IMR-90 (cell line): ENCODE results near the gene RASGRF1. TPM values are rescaled to one million over a fixed set of nuclear protein-coding genes. Genes with fewer than 3 reads are reported as not detected.

ENCODE experiments used
- ATAC-seq: fragments of 200-7000 bp; cut with Tn5 transposase; 2 replicates; pipeline ENCODE4 v1.9.1; 2020; ENCODE audit warnings: low read depth, mild to moderate bottlenecking, moderate library complexity
- BruUV-seq: library from RNA; stranded (reverse); fragments of 400-500 nt; replicated peaks from 2 replicates; lab custom pipeline; 2021; lab: Mats Ljungman, UMichigan
- CTCF ChIA-PET: fragments of 300-600 bp; formaldehyde crosslinking; extraction: SDS; loops from one replicate; lab custom pipeline; 2021; ENCODE audit warnings: antibody characterized with exemption; lab: Yijun Ruan, JAX
- POLR2A ChIA-PET: fragments of 300-600 bp; sonication (Branson Sonifier 250); formaldehyde crosslinking; loops from one replicate; lab custom pipeline; 2022; ENCODE audit warnings: antibody characterized with exemption; ENCODE audit not compliant: unreplicated experiment; lab: Charles Lee
- DNase-seq: peaks from one replicate; pipeline ENCODE4 v3.0.0; 2013
- H2AFZ ChIP-seq: replicated peaks from 2 replicates; pipeline ENCODE3; 2013; ENCODE audit warnings: low read length, mild to moderate bottlenecking; ENCODE audit not compliant: poor library complexity
- H2AK5ac ChIP-seq: 2 replicates; pipeline ENCODE4 v1.6.1; 2013; ENCODE audit warnings: low read depth, low read length, inconsistent platforms
- H2AK9ac ChIP-seq: replicated peaks from 2 replicates; pipeline ENCODE3; 2013; ENCODE audit warnings: mild to moderate bottlenecking, low read depth, low read length, moderate library complexity; ENCODE audit not compliant: poor library complexity
- H2BK120ac ChIP-seq: 2 replicates; pipeline ENCODE4 v1.6.1; 2013; ENCODE audit warnings: low read depth, low read length, inconsistent platforms
- H2BK15ac ChIP-seq: 3 replicates; pipeline ENCODE4 v1.6.1; 2013; ENCODE audit warnings: low read depth, low read length, inconsistent platforms
- H2BK20ac ChIP-seq: 2 replicates; pipeline ENCODE4 v1.6.1; 2013; ENCODE audit warnings: low read depth, mild to moderate bottlenecking, inconsistent platforms, low read length, moderate library complexity
- H2BK5ac ChIP-seq: 2 replicates; pipeline ENCODE4 v1.6.1; 2013; ENCODE audit warnings: mild to moderate bottlenecking, low read depth, low read length, inconsistent platforms; ENCODE audit not compliant: poor library complexity, severe bottlenecking
- H3K14ac ChIP-seq: replicated peaks from 2 replicates; pipeline ENCODE4 v1.6.1; 2013; ENCODE audit warnings: low read depth, low read length, inconsistent platforms
- H3K18ac ChIP-seq: 2 replicates; pipeline ENCODE4 v1.6.1; 2013; ENCODE audit warnings: low read depth, low read length, control low read depth
- H3K23ac ChIP-seq: 2 replicates; pipeline ENCODE4 v1.6.1; 2013; ENCODE audit warnings: low read depth, low read length, inconsistent platforms
- H3K27ac ChIP-seq: 2 replicates; pipeline ENCODE4 v1.5.1; 2013; ENCODE audit warnings: mild to moderate bottlenecking, control low read depth, low read length; ENCODE audit not compliant: insufficient read depth
- H3K27me3 ChIP-seq: 2 replicates; pipeline ENCODE4 v1.6.1; 2013; ENCODE audit warnings: low read length; ENCODE audit not compliant: control insufficient read depth, insufficient read depth
- H3K36me3 ChIP-seq: 2 replicates; pipeline ENCODE4 v1.6.1; 2013; ENCODE audit warnings: low read length, mixed read lengths; ENCODE audit not compliant: control insufficient read depth, insufficient read depth
- H3K4ac ChIP-seq: 2 replicates; pipeline ENCODE4 v1.6.1; 2013; ENCODE audit warnings: low read depth, low read length, inconsistent platforms
- H3K4me1 ChIP-seq: 2 replicates; pipeline ENCODE4 v1.6.1; 2013; ENCODE audit warnings: low read length, mixed read lengths; ENCODE audit not compliant: control insufficient read depth, insufficient read depth
- H3K4me2 ChIP-seq: 2 replicates; pipeline ENCODE4 v1.6.1; 2013; ENCODE audit warnings: low read depth, mild to moderate bottlenecking, control low read depth, low read length, moderate library complexity
- H3K4me3 ChIP-seq: 2 replicates; pipeline ENCODE4 v1.5.1; 2013; ENCODE audit warnings: low read depth, mild to moderate bottlenecking, control low read depth, low read length, moderate library complexity; ENCODE audit not compliant: insufficient read depth
- H3K56ac ChIP-seq: 2 replicates; pipeline ENCODE4 v1.6.1; 2013; ENCODE audit warnings: low read length, inconsistent platforms; ENCODE audit not compliant: insufficient read depth; ENCODE audit errors: extremely low read depth
- H3K79me1 ChIP-seq, 2 experiments: 2 replicates each; pipeline ENCODE4 v1.6.1; 2013; ENCODE audit warnings: low read length in 2 of 2, inconsistent platforms in 1 of 2, low read depth in 1 of 2
- H3K9ac ChIP-seq: 2 replicates; pipeline ENCODE4 v1.6.1; 2013; ENCODE audit warnings: low read depth, low read length, control low read depth
- H3K9me1 ChIP-seq: 2 replicates; pipeline ENCODE4 v1.6.1; 2013; ENCODE audit warnings: low read length, inconsistent platforms; ENCODE audit not compliant: insufficient read depth
- H3K9me3 ChIP-seq: 2 replicates; pipeline ENCODE4 v1.6.1; 2013; ENCODE audit warnings: low read length; ENCODE audit not compliant: control insufficient read depth, insufficient read depth
- H4K20me1 ChIP-seq: 2 replicates; pipeline ENCODE4 v1.6.1; 2013; ENCODE audit warnings: low read length, inconsistent platforms; ENCODE audit not compliant: insufficient read depth
- H4K5ac ChIP-seq: 2 replicates; pipeline ENCODE4 v1.6.1; 2013; ENCODE audit warnings: mild to moderate bottlenecking, low read depth, low read length, control low read depth
- H4K8ac ChIP-seq, 2 experiments: 2 replicates each; pipeline ENCODE4 v1.6.1; 2013; ENCODE audit warnings: low read depth in 2 of 2, low read length in 2 of 2, control low read depth in 1 of 2, inconsistent platforms in 1 of 2
- H4K91ac ChIP-seq: 2 replicates; pipeline ENCODE4 v1.6.1; 2013; ENCODE audit warnings: low read depth, low read length, inconsistent platforms; ENCODE audit not compliant: insufficient read depth
- BHLHE40 ChIP-seq: fragments of 150-350 bp; IDR thresholded peaks from 2 replicates; pipeline ENCODE4 v1.6.1; 2016; ENCODE audit warnings: mild to moderate bottlenecking, low read depth, low read length
- CEBPB ChIP-seq: IDR thresholded peaks from 2 replicates; pipeline ENCODE4 v1.6.1; 2012; ENCODE audit warnings: low read depth, low read length, improper control_type of control experiment
- CHD1 ChIP-seq: IDR thresholded peaks from 2 replicates; pipeline ENCODE4 v1.6.1; 2012; ENCODE audit warnings: low read depth, low read length, improper control_type of control experiment
- FOS ChIP-seq: fragments of 150-350 bp; IDR thresholded peaks from 2 replicates; pipeline ENCODE4 v1.6.1; 2016; ENCODE audit warnings: low read depth, low read length
- MAFK ChIP-seq: IDR thresholded peaks from 2 replicates; pipeline ENCODE4 v1.6.1; 2012; ENCODE audit warnings: low read depth, low read length, improper control_type of control experiment
- MAZ ChIP-seq: IDR thresholded peaks from 2 replicates; pipeline ENCODE4 v1.6.1; 2012; ENCODE audit warnings: low read depth, mild to moderate bottlenecking, low read length, improper control_type of control experiment, moderate library complexity, borderline replicate concordance
- MXI1 ChIP-seq: IDR thresholded peaks from 2 replicates; pipeline ENCODE4 v1.6.1; 2012; ENCODE audit warnings: low read depth, mild to moderate bottlenecking, low read length, moderate library complexity, borderline replicate concordance
- NFE2L2 ChIP-seq: fragments of 150-350 bp; IDR thresholded peaks from 2 replicates; pipeline ENCODE4 v1.6.1; 2016; ENCODE audit warnings: low read depth, mild to moderate bottlenecking, low read length
- POLR2A ChIP-seq: IDR thresholded peaks from 2 replicates; pipeline ENCODE4 v1.6.1; 2012; ENCODE audit warnings: mild to moderate bottlenecking, low read depth, low read length
- RAD21 ChIP-seq: IDR thresholded peaks from 2 replicates; pipeline ENCODE4 v1.6.1; 2012; ENCODE audit warnings: low read length, improper control_type of control experiment
- RCOR1 ChIP-seq: IDR thresholded peaks from 2 replicates; pipeline ENCODE4 v1.6.1; 2012; ENCODE audit warnings: mild to moderate bottlenecking, low read length, improper control_type of control experiment; ENCODE audit not compliant: insufficient replicate concordance
- RFX5 ChIP-seq: IDR thresholded peaks from 2 replicates; pipeline ENCODE4 v1.8.0; 2012; ENCODE audit warnings: low read depth, mild to moderate bottlenecking, low read length, moderate library complexity
- SMC3 ChIP-seq: fragments of 150-350 bp; IDR thresholded peaks from 2 replicates; pipeline ENCODE4 v1.6.1; 2016; ENCODE audit warnings: low read depth, mild to moderate bottlenecking, antibody characterized with exemption, low read length, moderate library complexity
- WGBS, 2 experiments: methylation state at CpG; one replicate each; pipeline versions ENCODE4 v1.1.5 to v1.1.7; 2013; ENCODE audit warnings: missing lambda C conversion rate in 2 of 2; ENCODE audit not compliant: insufficient read length in 1 of 2; ENCODE audit errors: extremely low coverage in 2 of 2; 5-methylcytosine and 5-hydroxymethylcytosine counted together
- dilution Hi-C: fragments of 300-500 bp; cut with HindIII; formaldehyde crosslinking; loops from one replicate; pipeline ENCODE4 v1.14.3; 2018; ENCODE audit warnings: low sequenced_read_pairs; ENCODE audit not compliant: unreplicated experiment
- in situ Hi-C: fragments of 300-500 bp; cut with MboI; formaldehyde crosslinking; loops from 3 replicates; pipeline ENCODE4 v1.14.3; 2019; ENCODE audit warnings: low sequenced_read_pairs, inconsistent platforms, mixed read lengths
- intact Hi-C: fragments of 100-400 bp; cut with micrococcal nuclease; formaldehyde crosslinking; loops from 2 replicates; pipeline ENCODE4 v1.10.0; 2022
- polyA plus RNA-seq, 3 experiments: library from polyadenylated mRNA; depleted of rRNA; stranded (reverse); fragments of >200 nt; gene quantifications; 2 replicates each; pipeline ENCODE4 v1.2.3, GENCODE V29; 2012; ENCODE audit warnings: low replicate concordance in 1 of 3
- total RNA-seq: library from RNA; depleted of rRNA; stranded (reverse); fragments of >200 nt; gene quantifications from 2 replicates; pipeline ENCODE4 v1.2.3, GENCODE V29; 2012
- TF ChIP-seq, protein P1 (sequence below): conservative IDR thresholded peaks from 2 replicates; pipeline ENCODE4 v1.5.1; 2012; ENCODE audit warnings: mild to moderate bottlenecking, low read depth, low read length, improper control_type of control experiment
- TF ChIP-seq, protein P2 (sequence below): fragments of 150-350 bp; IDR thresholded peaks from 2 replicates; pipeline ENCODE4 v1.6.1; 2016; ENCODE audit warnings: low read depth, mild to moderate bottlenecking, low read length, moderate library complexity, borderline replicate concordance

The RASGRF1 gene
- total and polyA plus RNA-seq, 2 of the 4 experiments (the other 2 are of a cell fraction) = under 0.01 to 0.15 TPM

DNA sequence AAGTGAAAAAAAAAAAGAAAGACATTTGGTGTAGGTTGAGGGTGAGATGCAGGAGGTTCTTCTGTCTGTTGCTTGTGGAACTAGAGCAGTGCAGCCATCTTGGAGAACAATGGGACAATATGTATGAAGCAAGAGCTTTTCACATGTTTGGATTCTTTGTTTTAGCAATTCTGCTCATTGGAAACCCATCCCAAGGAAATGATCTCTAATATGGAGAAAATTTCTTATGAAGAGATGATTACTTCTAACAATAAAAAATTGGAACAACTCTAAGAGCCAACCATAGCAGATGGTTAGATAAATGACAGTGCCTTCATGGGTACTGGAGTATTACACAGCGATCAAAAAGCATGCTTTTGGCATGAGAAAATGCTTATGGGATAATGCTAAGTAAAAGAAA lies 56.3 kb downstream of the RASGRF1 start:
- no peak overlapping the region for H3K14ac ChIP-seq
- H3K27me3 ChIP-seq = peaks cover 16% of the 10 kb centered on the region
- intact Hi-C loops (no loop called here), dilution Hi-C loops (no loop called here), in situ Hi-C loops (no loop called here)
- no peak overlapping the region for H2AK5ac ChIP-seq
- H3K4ac ChIP-seq = no peak overlapping the region
- no peak overlapping the region for H3K9ac ChIP-seq
- H3K56ac ChIP-seq = no peak overlapping the region
- no peak overlapping the region for H3K23ac ChIP-seq
- TF ChIP-seq, protein P1, sequence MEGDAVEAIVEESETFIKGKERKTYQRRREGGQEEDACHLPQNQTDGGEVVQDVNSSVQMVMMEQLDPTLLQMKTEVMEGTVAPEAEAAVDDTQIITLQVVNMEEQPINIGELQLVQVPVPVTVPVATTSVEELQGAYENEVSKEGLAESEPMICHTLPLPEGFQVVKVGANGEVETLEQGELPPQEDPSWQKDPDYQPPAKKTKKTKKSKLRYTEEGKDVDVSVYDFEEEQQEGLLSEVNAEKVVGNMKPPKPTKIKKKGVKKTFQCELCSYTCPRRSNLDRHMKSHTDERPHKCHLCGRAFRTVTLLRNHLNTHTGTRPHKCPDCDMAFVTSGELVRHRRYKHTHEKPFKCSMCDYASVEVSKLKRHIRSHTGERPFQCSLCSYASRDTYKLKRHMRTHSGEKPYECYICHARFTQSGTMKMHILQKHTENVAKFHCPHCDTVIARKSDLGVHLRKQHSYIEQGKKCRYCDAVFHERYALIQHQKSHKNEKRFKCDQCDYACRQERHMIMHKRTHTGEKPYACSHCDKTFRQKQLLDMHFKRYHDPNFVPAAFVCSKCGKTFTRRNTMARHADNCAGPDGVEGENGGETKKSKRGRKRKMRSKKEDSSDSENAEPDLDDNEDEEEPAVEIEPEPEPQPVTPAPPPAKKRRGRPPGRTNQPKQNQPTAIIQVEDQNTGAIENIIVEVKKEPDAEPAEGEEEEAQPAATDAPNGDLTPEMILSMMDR = no peak
- TF ChIP-seq CHD1 = no peak
- TF ChIP-seq NFE2L2 = no peak
- TF ChIP-seq SMC3 = no peak
- TF ChIP-seq RAD21 = no peak
- no peak for TF ChIP-seq BHLHE40
- TF ChIP-seq CEBPB = no peak
- TF ChIP-seq MXI1 = no peak
- no peak for TF ChIP-seq RCOR1
- TF ChIP-seq POLR2A = no peak
- TF ChIP-seq, protein P2, sequence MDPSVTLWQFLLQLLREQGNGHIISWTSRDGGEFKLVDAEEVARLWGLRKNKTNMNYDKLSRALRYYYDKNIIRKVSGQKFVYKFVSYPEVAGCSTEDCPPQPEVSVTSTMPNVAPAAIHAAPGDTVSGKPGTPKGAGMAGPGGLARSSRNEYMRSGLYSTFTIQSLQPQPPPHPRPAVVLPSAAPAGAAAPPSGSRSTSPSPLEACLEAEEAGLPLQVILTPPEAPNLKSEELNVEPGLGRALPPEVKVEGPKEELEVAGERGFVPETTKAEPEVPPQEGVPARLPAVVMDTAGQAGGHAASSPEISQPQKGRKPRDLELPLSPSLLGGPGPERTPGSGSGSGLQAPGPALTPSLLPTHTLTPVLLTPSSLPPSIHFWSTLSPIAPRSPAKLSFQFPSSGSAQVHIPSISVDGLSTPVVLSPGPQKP = no peak
- TF ChIP-seq FOS = no peak
- TF ChIP-seq MAFK = no peak
- TF ChIP-seq MAZ = no peak
- no peak for TF ChIP-seq RFX5
- WGBS, 2 experiments = no CpG with 5 or more reads among the region's 1 CpG
- no peak overlapping the region for H4K5ac ChIP-seq
- no peak overlapping the region for H2BK120ac ChIP-seq
- H3K4me3 ChIP-seq = no peak overlapping the region
- H3K9me1 ChIP-seq = no peaks in the 10 kb centered on the region
- no peaks in the 10 kb centered on the region for H3K4me1 ChIP-seq
- no peak overlapping the region for H2BK20ac ChIP-seq
- no peak overlapping the region for H3K18ac ChIP-seq
- no peak overlapping the region for H2AFZ ChIP-seq
- no peak for ATAC-seq
- no peaks in the 10 kb centered on the region for H3K36me3 ChIP-seq
- H3K9me3 ChIP-seq = peaks cover 2% of the 10 kb centered on the region; the same call in 1 of the 2 replicates
- no peaks in the 10 kb centered on the region for H3K79me1 ChIP-seq
- no peaks in the 10 kb centered on the region for H4K20me1 ChIP-seq
- H2BK5ac ChIP-seq = no peak overlapping the region
- no TSS peak for BruUV-seq
- no peak overlapping the region for H3K4me2 ChIP-seq
- no peak overlapping the region for H4K8ac ChIP-seq
- DNase-seq = no peak
- no peak overlapping the region for H3K27ac ChIP-seq
- POLR2A ChIA-PET = no interaction called here
- H4K91ac ChIP-seq = no peak overlapping the region
- H2AK9ac ChIP-seq = no peak overlapping the region
- CTCF ChIA-PET = no interaction called here
- H2BK15ac ChIP-seq = no peak overlapping the region
